NCI-H1092 (cell line): ENCODE data around the gene HINT3.
"Not testable (repeated sequence)": the region's sequence is repeated elsewhere in the genome, so short reads cannot be mapped to it uniquely, and the experiment has no call there.

ENCODE experiments used
- DNase-seq: peaks from one replicate; lab custom pipeline; 2025; lab: John Stamatoyannopoulos, UW

HINT3 gene

DNA sequence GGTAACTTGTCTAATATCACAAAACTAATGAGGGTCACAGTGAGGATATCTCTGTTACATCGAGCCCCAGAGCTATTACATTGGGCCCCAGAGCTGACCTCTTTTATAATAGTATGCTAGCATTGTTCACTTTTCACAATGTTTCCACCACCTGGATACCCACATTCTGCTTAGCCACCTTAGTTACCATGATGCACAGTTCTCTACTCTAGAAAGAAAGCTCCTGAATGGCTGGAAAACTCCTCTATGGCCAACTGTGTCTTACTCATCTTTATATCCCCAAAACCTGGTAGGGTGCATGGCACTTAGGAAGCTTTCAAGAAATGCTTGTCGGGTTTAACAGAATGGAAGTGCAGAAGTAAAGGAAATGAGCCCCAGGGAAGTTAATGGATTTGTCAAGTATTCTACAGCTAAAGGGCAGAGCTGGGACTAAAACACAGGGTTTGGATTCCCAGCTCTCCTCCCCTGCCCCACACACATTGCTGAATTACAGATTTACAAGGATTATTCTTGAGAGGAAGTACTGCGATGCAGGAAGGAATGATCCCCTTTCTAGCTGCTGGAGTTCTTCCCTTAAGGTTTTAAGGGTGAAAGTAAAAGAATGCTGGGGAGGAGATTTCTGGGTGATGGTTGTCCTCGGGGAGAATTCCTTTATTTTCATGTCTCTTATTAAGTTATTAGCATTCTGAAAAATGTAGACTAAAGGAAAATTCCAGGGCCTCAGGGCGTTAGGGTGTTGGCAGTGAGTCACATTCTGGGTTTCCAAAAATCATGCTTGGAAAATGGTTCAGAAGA is 16.1 kb upstream of the HINT3 start:
- DNase-seq: no peak

GRCh38 chr6:125942672-125943527 is 13.7 kb upstream of the HINT3 start:
- no peak for DNase-seq

- DNase-seq: no peak
These were observed 12.8 kb upstream of the HINT3 start for GRCh38 chr6:125943528-125944433.

GRCh38 chr6:125944434-125944816 is 12.1 kb upstream of the HINT3 start:
- DNase-seq: no peak

GRCh38 chr6:125944896-125945295 is 11.7 kb upstream of the HINT3 start:
- DNase-seq: no peak

- DNase-seq: no peak
These were observed 11.0 kb upstream of the HINT3 start for GRCh38 chr6:125945378-125946141.

DNA sequence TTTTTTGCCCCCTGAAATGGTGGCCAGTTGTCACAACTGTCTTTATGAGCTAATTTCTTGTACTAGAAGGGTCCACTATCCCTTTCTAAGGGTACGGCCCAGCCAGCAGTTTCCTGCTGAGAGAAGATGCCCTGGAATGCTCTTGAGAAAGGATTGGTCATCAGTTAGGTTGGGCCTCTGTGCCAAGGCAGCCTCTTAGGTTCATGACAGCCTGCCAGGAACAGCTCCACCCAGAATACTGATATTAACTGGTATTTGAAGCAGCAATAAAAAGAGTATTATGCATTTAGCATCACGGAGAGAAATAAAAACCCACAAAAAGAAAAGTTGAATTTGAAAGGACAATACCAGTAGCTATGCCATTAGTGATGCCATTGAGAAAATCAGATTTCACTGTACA is 9.0 kb upstream of the HINT3 start:
- DNase-seq: no peak

DNA sequence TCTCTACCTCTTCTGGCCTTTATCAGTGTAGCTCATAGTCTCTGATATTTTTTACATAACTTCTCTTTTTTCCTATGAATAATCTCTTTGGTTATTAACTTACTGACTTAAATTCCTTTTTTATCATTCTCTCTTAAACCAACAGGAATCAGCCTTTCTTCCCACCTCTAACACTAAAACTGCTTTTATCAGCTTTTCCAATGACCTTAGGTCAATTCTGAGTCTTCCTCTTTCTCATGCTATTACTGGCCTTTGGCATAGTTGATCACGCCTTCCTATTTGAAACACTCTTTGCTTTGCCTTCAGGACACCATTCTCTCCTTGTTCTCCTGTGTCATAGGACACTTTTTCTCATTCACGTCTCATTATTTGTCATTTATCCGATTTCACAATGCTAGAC is 8.1 kb upstream of the HINT3 start:
- DNase-seq: no peak

GRCh38 chr6:125949069-125949468 is 7.5 kb upstream of the HINT3 start:
- no peak for DNase-seq

DNA sequence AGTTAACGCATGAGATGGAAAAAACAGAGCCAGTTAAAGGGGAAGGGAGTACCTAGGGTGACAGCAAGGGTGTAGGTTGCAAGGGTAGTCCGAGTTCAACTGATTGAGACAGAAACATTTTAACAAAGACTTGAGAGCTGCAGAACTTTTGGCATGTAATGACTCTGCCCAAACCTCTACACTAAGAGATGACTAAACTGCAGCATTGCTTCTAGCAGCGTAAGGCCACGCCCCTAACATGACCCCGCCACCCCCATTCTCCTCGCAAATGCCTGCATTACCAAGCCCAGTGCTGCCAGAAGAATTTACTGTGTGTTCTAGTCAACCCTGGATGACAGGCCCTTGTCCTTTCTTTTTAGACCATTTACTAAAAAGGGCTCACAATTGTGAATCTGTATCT is 6.3 kb upstream of the HINT3 start:
- no peak for DNase-seq

GRCh38 chr6:125950716-125951115 is 5.9 kb upstream of the HINT3 start:
- DNase-seq: not testable (repeated sequence)

GRCh38 chr6:125951323-125951722 is 5.2 kb upstream of the HINT3 start:
- no peak for DNase-seq

- DNase-seq: no peak
These were observed 3.6 kb upstream of the HINT3 start for GRCh38 chr6:125952764-125953501.

DNA sequence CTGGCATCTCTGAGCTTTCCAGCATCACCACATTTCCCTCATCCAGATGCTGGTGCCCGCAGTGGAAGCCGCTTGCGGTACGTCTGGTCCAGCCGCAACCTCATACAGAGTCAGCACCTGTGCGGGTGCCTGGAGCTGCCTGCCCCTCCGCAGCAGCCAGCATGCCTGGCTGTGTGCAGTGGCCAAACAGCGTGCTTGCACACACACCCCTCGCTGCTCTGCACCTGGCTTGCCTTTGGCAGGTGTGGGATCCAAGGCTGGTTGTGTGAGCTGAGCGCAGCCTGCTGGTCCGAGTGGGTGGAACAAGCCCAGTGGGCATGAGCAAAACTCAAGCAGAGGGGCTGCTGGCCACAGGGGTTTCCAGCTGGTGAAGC is 3.1 kb upstream of the HINT3 start:
- no peak for DNase-seq

DNA sequence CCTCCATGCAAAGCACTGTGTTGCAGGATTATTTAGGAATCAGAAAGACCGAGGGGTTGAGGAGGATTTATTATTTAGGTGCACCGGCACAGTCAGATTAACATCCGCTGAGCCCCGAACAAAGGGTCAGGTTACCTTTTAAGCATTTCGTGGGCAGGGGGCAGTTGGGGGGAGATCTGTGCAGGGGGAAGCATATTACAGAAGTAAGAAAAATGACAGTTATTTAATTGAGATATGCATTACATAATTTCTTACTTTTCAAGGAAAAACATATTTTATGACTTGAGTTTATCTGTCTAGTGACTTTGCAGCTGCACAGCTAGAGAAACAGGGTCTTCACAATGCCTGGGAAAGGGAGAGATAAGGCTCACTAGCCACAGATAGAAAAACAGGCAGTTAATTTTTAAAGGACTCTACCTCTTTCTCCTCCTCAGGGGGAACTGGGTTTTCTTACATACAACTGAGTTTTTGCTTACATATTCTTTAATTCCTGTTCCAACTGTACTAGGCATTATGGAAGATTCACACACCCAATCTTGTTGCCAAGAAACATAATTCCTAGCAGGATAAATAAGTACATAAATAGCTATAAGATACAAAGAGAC is 1.7 kb upstream of the HINT3 start:
- no peak for DNase-seq

DNA sequence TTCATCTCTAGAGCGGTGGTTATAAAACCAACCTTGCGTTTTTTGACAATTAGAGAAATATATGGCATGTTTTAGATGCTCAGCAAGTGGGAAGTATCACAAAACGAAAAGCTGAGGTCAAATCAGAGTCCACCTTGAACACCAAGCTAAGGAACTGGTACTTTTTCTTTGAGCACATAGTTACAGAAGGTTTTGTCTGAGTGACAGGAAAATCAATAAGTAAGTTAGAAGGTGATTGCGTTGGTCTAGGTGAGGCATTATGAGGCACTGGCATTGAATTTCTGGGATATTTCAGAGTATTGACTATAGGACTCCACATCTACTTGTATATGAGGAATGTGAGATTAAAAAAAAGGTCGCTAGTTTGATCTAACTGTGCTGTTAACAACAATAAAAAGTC is 597 bp upstream of the HINT3 start:
- DNase-seq: no peak

DNA sequence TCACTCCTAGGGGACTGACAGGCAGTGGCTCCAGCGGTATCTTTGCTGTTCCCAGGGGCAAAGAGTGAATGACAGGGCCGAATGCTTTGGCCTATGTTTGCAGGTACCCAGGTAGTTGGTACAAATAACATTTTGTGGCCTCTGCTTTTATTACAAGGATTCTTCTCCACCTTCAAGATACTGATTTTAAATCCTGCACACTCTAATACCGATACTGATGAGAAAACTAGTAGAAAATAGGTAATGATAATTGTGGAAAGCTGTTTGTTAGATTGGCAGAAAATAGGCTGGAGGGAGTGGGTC is 772 bp downstream of the HINT3 start:
- no peak for DNase-seq

DNA sequence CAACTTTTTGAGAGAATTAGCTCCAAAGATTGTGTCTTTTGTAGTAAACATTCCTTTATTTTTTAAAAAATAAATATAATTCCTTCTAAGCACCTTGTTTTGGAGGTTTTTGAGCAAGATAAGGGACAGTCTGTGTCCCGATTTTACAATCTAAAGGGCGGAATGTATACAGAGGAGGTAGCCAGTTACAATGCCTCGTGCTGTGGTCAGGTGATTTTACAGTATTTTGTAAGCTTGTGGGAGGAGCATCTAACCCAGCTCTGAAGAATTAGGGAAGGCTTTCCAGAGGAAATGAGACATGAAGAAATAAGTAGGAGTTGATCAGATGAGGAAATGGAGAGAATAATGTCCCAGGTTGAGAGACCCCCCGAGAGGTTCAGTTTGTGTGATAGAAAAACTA is 1.3 kb downstream of the HINT3 start:
- no peak for DNase-seq

GRCh38 chr6:125959041-125959440 is 2.5 kb downstream of the HINT3 start:
- DNase-seq: no peak

GRCh38 chr6:125961117-125961516 is 4.5 kb downstream of the HINT3 start:
- no peak for DNase-seq
